Calu3 (cell line): ENCODE measurements around the gene CCDC3. TPM values are rescaled to one million over a fixed set of nuclear protein-coding genes. Genes with fewer than 3 reads are reported as not detected.
"Not testable (repeated sequence)": the region's sequence is repeated elsewhere in the genome, so short reads cannot be mapped to it uniquely, and the experiment has no call there.

Source experiments
- BruUV-seq: library from RNA; stranded (reverse); fragments of 400-500 nt; replicated peaks from 2 replicates; lab custom pipeline; 2021; lab: Mats Ljungman, UMichigan
- CTCF ChIA-PET: fragments of 300-600 bp; sonication (Branson Sonifier 250); formaldehyde crosslinking; loops from one replicate; lab custom pipeline; 2022; ENCODE audit warnings: antibody characterized with exemption; lab: Charles Lee
- DNase-seq: peaks from one replicate; pipeline ENCODE4 v3.0.0; 2022
- H3K27ac Mint-ChIP-seq: one replicate; pipeline ENCODE4 v1.8.0; 2022; ENCODE audit warnings: mixed read lengths; ENCODE audit not compliant: unreplicated experiment
- H3K27me3 Mint-ChIP-seq: one replicate; pipeline ENCODE4 v1.8.0; 2022; ENCODE audit warnings: mixed read lengths; ENCODE audit not compliant: unreplicated experiment
- H3K36me3 Mint-ChIP-seq: one replicate; pipeline ENCODE4 v1.8.0; 2022; ENCODE audit warnings: mild to moderate bottlenecking, moderate library complexity, mixed read lengths; ENCODE audit not compliant: insufficient read depth, unreplicated experiment
- H3K4me1 Mint-ChIP-seq: one replicate; pipeline ENCODE4 v1.8.0; 2022; ENCODE audit warnings: mild to moderate bottlenecking, low read depth, mixed read lengths; ENCODE audit not compliant: unreplicated experiment
- H3K4me3 Mint-ChIP-seq: one replicate; pipeline ENCODE4 v1.8.0; 2022; ENCODE audit warnings: mild to moderate bottlenecking, low read depth, moderate library complexity, mixed read lengths; ENCODE audit not compliant: unreplicated experiment
- H3K9me3 Mint-ChIP-seq: one replicate; pipeline ENCODE4 v1.8.0; 2022; ENCODE audit warnings: low read depth, mixed read lengths; ENCODE audit not compliant: unreplicated experiment
- CTCF ChIP-seq: fragments of 200-600 bp; IDR thresholded peaks from one replicate; pipeline ENCODE4 v1.8.0; 2022; ENCODE audit warnings: antibody characterized with exemption; ENCODE audit not compliant: unreplicated experiment
- intact Hi-C: fragments of 100-400 bp; cut with micrococcal nuclease; formaldehyde crosslinking; loops from one replicate; pipeline ENCODE4 v1.10.0; 2022; ENCODE audit not compliant: unreplicated experiment
- total RNA-seq: library from RNA; stranded (reverse); gene quantifications from 2 replicates; pipeline ENCODE4 v1.2.3, GENCODE V29; 2022

Gene CCDC3
- total RNA-seq, 1 experiment from 2014 or later, result not detected

GRCh38 chr10:13038391-13038790 is 36.9 kb upstream of the CCDC3 start:
- DNase-seq, result no peak
- TF ChIP-seq CTCF, result no peak
- H3K4me3 Mint-ChIP-seq, result no peak overlapping the region
- peaks cover 7% of the 10 kb centered on the region for H3K4me1 Mint-ChIP-seq
- H3K27ac Mint-ChIP-seq, result no peak overlapping the region
- no peaks in the 10 kb centered on the region for H3K36me3 Mint-ChIP-seq
- CTCF ChIA-PET, result interaction anchor here (0.5 to 1.1 kb wide), 3 partner anchors 14 to 714 kb away, joined by 3 to 6 read pairs (median 3); partner anchors contain the start of gene OPTN
- H3K27me3 Mint-ChIP-seq, result peaks cover 20% of the 10 kb centered on the region
- no peaks in the 10 kb centered on the region for H3K9me3 Mint-ChIP-seq
- no TSS peak for BruUV-seq
- intact Hi-C loops, result no loop called here

GRCh38 chr10:13037832-13038231 is 36.3 kb upstream of the CCDC3 start:
- BruUV-seq, result no TSS peak
- no peak overlapping the region for H3K4me3 Mint-ChIP-seq
- no peak for DNase-seq
- peaks cover 22% of the 10 kb centered on the region for H3K27me3 Mint-ChIP-seq
- CTCF ChIA-PET, result interaction anchor here (0.5 to 1.1 kb wide), 2 partner anchors 62 to 714 kb away, joined by 3 read pairs; partner anchors contain the start of gene OPTN
- peaks cover 7% of the 10 kb centered on the region for H3K4me1 Mint-ChIP-seq
- TF ChIP-seq CTCF, result no peak
- no peaks in the 10 kb centered on the region for H3K9me3 Mint-ChIP-seq
- intact Hi-C loops, result no loop called here
- H3K36me3 Mint-ChIP-seq, result no peaks in the 10 kb centered on the region
- no peak overlapping the region for H3K27ac Mint-ChIP-seq

- H3K9me3 Mint-ChIP-seq, result no peaks in the 10 kb centered on the region
- CTCF ChIA-PET, result interaction anchor here (0.7 kb wide), 2 partner anchors 16 to 771 kb away, joined by 3 read pairs; no protein-coding TSS in a partner anchor
- no peak for TF ChIP-seq CTCF
- peaks cover 32% of the 10 kb centered on the region for H3K27me3 Mint-ChIP-seq
- H3K36me3 Mint-ChIP-seq, result no peaks in the 10 kb centered on the region
- intact Hi-C loops, result no loop called here
- no peak for DNase-seq
- BruUV-seq, result no TSS peak
- H3K4me3 Mint-ChIP-seq, result no peak overlapping the region
- H3K27ac Mint-ChIP-seq, result no peak overlapping the region
- peaks cover 7% of the 10 kb centered on the region for H3K4me1 Mint-ChIP-seq
Observed at GRCh38 chr10:13036841-13037240, 35.3 kb upstream of the CCDC3 start.

GRCh38 chr10:13035731-13036130 is 34.2 kb upstream of the CCDC3 start:
- H3K27ac Mint-ChIP-seq, BruUV-seq, H3K4me1 Mint-ChIP-seq, H3K4me3 Mint-ChIP-seq, intact Hi-C loops, DNase-seq, H3K36me3 Mint-ChIP-seq, CTCF ChIA-PET, H3K9me3 Mint-ChIP-seq: not testable (repeated sequence)
- H3K27me3 Mint-ChIP-seq, result peaks cover 43% of the 10 kb centered on the region

- no peak overlapping the region for H3K4me3 Mint-ChIP-seq
- no peak for TF ChIP-seq CTCF
- no peaks in the 10 kb centered on the region for H3K4me1 Mint-ChIP-seq
- no peak overlapping the region for H3K27ac Mint-ChIP-seq
- H3K36me3 Mint-ChIP-seq, result no peaks in the 10 kb centered on the region
- CTCF ChIA-PET, result no interaction called here
- no peak for DNase-seq
- no TSS peak for BruUV-seq
- peaks cover 5% of the 10 kb centered on the region for H3K9me3 Mint-ChIP-seq
- intact Hi-C loops, result no loop called here
- peaks cover 82% of the 10 kb centered on the region for H3K27me3 Mint-ChIP-seq
Observed at GRCh38 chr10:13026873-13027272, 25.4 kb upstream of the CCDC3 start.
